ENCODE results near the gene DYRK2. TPM values are rescaled to one million over a fixed set of nuclear protein-coding genes. Genes with fewer than 3 reads are reported as not detected.
A peak's percentile ranks its signal among the peaks of the same experiment; 100 is the strongest.

The DYRK2 gene
- 8.9 and 14.8 TPM in 2 replicates for total RNA-seq (2014; rRNA removed; shearing (Covaris generic))

GRCh38 chr12:67648521-67649260 lies at the start of gene DYRK2:
Gene DYRK2 (plus strand): TSS chr12:67648745. CDS start chr12:67649134, 389 bp downstream.
- DNase-seq (ENCODE audit: low spot score): peak; percentile 75
- in situ Hi-C loops (cut with HindIII; ENCODE audit: low sequenced_read_pairs): no loop called here

GRCh38 chr12:67599691-67600090 lies 48.9 kb upstream of the DYRK2 start:
- DNase-seq (ENCODE audit: low spot score): no peak
- in situ Hi-C loops (cut with HindIII; ENCODE audit: low sequenced_read_pairs): no loop called here

GRCh38 chr12:67601126-67601525 lies 47.4 kb upstream of the DYRK2 start:
- in situ Hi-C loops (cut with HindIII; ENCODE audit: low sequenced_read_pairs): no loop called here
- DNase-seq (ENCODE audit: low spot score): no peak

- no peak for DNase-seq (ENCODE audit: low spot score)
- in situ Hi-C loops (cut with HindIII; ENCODE audit: low sequenced_read_pairs): no loop called here
Measured at GRCh38 chr12:67609226-67609870, 39.2 kb upstream of the DYRK2 start.

GRCh38 chr12:67613040-67613439 lies 35.5 kb upstream of the DYRK2 start:
- in situ Hi-C loops (cut with HindIII; ENCODE audit: low sequenced_read_pairs): no loop called here

GRCh38 chr12:67617629-67618028 lies 30.9 kb upstream of the DYRK2 start:
- DNase-seq (ENCODE audit: low spot score): no peak

More at GRCh38 chr12:67613040-67613439, 35.5 kb upstream of the DYRK2 start:
- no peak for DNase-seq (ENCODE audit: low spot score)

GRCh38 chr12:67618303-67618702 lies 30.2 kb upstream of the DYRK2 start:
- no peak for DNase-seq (ENCODE audit: low spot score)
- in situ Hi-C loops (cut with HindIII; ENCODE audit: low sequenced_read_pairs): no loop called here

More at GRCh38 chr12:67617629-67618028, 30.9 kb upstream of the DYRK2 start:
- in situ Hi-C loops (cut with HindIII; ENCODE audit: low sequenced_read_pairs): no loop called here

- no peak for DNase-seq (ENCODE audit: low spot score)
- in situ Hi-C loops (cut with HindIII; ENCODE audit: low sequenced_read_pairs): no loop called here
Measured at GRCh38 chr12:67621112-67621511, 27.4 kb upstream of the DYRK2 start.

GRCh38 chr12:67621926-67622325 lies 26.6 kb upstream of the DYRK2 start:
- in situ Hi-C loops (cut with HindIII; ENCODE audit: low sequenced_read_pairs): no loop called here

GRCh38 chr12:67623259-67623658 lies 25.3 kb upstream of the DYRK2 start:
- in situ Hi-C loops (cut with HindIII; ENCODE audit: low sequenced_read_pairs): no loop called here
- no peak for DNase-seq (ENCODE audit: low spot score)

More at GRCh38 chr12:67621926-67622325, 26.6 kb upstream of the DYRK2 start:
- no peak for DNase-seq (ENCODE audit: low spot score)

GRCh38 chr12:67624355-67624754 lies 24.2 kb upstream of the DYRK2 start:
- in situ Hi-C loops (cut with HindIII; ENCODE audit: low sequenced_read_pairs): no loop called here
- DNase-seq (ENCODE audit: low spot score): no peak

GRCh38 chr12:67625004-67625403 lies 23.5 kb upstream of the DYRK2 start:
- no peak for DNase-seq (ENCODE audit: low spot score)
- in situ Hi-C loops (cut with HindIII; ENCODE audit: low sequenced_read_pairs): no loop called here

GRCh38 chr12:67626156-67626555 lies 22.4 kb upstream of the DYRK2 start:
- in situ Hi-C loops (cut with HindIII; ENCODE audit: low sequenced_read_pairs): no loop called here
- no peak for DNase-seq (ENCODE audit: low spot score)

GRCh38 chr12:67630373-67631088 lies 18.0 kb upstream of the DYRK2 start:
- in situ Hi-C loops (cut with HindIII; ENCODE audit: low sequenced_read_pairs): no loop called here
- no peak for DNase-seq (ENCODE audit: low spot score)

GRCh38 chr12:67632005-67632404 lies 16.5 kb upstream of the DYRK2 start:
- DNase-seq (ENCODE audit: low spot score): no peak
- in situ Hi-C loops (cut with HindIII; ENCODE audit: low sequenced_read_pairs): no loop called here

GRCh38 chr12:67633024-67633610 lies 15.4 kb upstream of the DYRK2 start:
- in situ Hi-C loops (cut with HindIII; ENCODE audit: low sequenced_read_pairs): no loop called here
- DNase-seq (ENCODE audit: low spot score): no peak

GRCh38 chr12:67633708-67634107 lies 14.8 kb upstream of the DYRK2 start:
- DNase-seq (ENCODE audit: low spot score): no peak
- in situ Hi-C loops (cut with HindIII; ENCODE audit: low sequenced_read_pairs): no loop called here

GRCh38 chr12:67634303-67634761 lies 14.2 kb upstream of the DYRK2 start:
- DNase-seq (ENCODE audit: low spot score): no peak

GRCh38 chr12:67637718-67638117 lies 10.8 kb upstream of the DYRK2 start:
- DNase-seq (ENCODE audit: low spot score): no peak
- in situ Hi-C loops (cut with HindIII; ENCODE audit: low sequenced_read_pairs): no loop called here

More at GRCh38 chr12:67634303-67634761, 14.2 kb upstream of the DYRK2 start:
- in situ Hi-C loops (cut with HindIII; ENCODE audit: low sequenced_read_pairs): no loop called here
